GM21447 (cell line): Measurements from ENCODE around the gene PHACTR2.

ENCODE experiments used
- ATAC-seq: cut with Tn5 transposase; IDR thresholded peaks from one replicate; pipeline ENCODE4 v1.9.1; 2021; ENCODE audit not compliant: unreplicated experiment

The PHACTR2 gene

DNA sequence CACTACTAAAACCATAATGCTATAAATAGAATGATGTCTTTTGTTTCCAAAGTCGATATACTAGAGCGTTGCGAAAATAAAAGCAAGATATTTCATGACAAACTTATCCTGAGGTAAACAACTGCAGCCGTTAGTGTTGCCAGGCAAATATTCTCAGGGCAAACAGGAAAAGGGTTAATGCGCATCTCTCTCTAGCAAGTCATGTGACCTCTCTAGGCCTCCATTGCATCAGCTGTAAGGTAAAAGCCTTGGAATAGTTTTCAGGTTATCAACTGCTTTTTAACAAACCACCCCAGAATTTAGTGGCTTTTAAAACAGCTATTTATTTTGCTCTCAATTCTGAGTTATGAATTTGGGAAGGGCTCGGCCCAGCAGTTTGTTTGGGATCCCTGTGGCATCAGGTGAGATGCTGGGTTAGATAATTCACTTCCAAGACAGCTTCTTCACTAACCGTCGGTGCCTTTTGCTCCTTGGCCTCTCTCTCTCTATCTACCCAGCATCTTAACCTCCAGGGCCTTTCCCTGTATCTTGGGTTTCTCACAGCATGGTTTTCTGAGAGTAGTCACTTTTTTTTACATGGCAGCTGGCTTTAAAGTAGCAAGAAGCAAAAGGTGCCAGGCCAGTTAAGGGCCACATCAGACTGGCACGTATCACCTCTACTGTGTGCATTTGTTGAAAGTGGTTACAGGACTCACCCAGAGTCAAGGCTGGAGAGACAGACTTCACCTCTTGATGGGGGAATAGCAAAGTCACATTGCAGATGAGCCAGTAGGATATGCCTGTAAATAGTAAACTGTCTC is 126.2 kb downstream of the PHACTR2 start:
- no peak for ATAC-seq

DNA sequence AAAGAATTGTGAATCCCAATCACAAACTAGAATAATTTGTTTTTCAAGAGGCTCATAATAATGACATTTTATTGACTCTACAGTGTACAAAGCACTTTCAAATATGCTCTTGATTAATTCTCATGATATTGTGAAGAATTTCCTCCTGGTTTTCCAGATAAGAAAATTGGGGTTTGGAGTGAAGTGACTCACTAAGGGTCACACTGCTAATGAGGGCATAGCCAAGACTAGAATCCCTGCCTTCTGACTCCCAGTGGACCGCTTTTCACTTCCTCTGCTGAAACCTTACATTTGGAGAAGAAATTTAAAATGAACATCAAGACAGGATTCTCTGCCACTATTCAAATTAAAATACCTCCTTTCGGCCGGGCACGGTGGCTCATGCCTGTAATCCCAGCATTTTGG is 127.1 kb downstream of the PHACTR2 start:
- ATAC-seq = no peak

DNA sequence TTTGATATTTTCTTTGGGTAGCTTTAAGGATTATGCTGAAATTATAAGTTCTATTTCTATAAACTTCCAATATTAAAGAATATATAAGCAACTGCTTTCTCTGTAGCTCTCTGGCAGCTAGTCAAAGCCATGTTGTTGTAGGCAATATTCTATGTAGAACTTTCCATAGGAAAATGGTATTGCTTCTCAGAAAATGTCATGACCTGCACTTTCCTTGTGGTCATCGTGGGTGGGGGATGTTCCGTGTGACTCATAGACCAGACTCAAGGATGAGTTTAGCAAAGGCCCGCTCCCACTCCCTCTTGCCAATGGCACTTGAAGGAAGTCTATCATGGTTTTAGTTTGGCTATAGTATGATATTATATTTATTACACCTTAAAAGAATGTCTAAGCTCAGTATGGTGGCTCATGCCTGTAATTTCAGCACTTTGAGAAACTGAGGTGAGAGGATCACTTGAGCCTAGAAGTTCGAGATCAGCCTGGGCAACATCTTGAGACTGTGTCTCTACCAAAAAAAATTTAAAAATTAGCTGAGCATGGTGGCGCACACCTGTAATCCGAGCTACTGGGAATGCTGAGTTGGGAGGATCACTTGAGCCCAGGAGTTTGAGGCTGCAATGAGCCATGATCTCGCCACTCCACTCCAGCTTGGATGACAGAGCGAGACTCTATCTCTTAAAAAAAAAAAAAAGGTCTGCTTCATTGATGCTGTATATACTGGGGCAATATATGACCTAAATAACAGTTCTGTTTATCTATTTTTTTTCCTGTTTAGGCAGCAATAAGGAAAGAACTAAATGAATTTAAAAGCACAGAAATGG is 128.7 kb downstream of the PHACTR2 start:
- no peak for ATAC-seq

DNA sequence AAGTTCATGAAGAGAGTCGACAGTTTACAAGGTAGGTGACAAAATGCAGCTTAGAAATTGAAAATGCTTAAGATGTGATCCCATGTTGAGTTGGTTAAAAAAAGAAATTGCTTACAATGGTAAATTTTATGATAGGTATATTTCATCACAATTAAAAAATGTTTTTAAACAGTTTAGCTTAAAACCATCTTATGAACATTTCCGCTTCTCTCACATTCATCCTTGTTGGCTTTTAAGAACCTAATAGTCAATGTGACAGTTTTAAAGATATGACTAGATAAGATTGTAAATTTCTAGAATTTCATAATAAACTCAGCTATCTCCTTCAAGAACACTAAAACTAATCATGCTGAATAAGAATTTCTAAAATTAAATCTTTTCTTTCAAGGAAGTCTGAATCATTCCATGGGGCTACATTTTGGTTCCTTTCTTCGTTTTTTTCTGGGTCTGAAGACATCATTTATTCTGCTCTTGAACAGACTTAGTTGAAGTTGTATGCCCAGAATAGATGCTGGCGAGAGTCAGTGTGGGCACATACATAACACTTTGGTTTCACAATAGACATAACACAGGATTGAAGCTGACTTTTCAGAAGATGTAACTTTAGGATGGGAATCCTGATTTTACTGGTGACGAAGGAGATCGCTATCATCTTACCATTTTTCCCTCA is 129.5 kb downstream of the PHACTR2 start:
- no peak for ATAC-seq

DNA sequence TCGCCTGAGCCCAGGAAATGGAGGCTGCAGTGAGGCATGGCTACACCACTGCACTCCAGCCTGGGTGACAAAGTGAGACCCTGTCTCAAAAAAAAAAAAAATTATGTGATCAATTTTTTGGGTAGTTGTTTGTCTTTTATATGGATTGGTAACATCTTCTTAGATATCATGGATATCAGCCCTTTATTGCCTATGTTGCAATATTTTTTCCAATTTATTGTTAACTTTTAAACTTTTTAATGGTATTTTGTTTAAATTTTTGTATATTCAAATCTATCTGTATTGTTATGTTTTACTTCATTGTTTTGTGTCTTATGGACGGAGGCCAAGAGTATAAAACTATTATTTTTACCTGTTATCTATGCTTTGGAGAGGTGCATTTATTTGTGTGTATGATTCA is 133.0 kb downstream of the PHACTR2 start:
- no peak for ATAC-seq

DNA sequence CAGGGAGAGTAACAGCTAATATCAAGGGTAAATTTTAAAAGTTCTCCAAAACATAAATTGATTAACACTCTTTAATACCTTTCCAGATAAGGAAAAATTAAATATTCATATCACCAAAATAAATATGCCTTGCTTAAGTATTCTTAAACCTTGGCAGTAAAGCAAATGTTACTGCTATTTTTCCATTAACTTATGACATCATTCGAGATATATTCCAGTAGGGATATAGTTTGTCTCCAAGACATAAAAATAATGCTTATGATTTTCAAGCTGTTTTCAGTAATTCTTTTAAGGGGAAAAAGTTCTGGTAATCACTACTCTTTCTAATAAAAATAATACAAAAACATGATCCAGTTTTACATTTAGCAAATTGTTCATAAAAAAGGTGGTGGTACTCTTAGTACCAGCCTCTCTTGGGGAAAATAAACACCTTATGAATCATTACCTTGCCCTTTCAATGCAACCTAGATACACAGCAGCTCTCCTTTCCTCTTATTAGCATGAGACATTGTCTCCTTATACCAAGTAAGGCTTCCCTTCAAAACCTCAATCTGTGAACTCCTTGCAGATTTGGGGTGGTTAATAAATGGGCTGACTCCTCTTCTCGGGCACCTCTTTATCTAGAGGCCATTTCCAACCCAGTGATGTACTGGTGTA is 133.9 kb downstream of the PHACTR2 start:
- no peak for ATAC-seq

DNA sequence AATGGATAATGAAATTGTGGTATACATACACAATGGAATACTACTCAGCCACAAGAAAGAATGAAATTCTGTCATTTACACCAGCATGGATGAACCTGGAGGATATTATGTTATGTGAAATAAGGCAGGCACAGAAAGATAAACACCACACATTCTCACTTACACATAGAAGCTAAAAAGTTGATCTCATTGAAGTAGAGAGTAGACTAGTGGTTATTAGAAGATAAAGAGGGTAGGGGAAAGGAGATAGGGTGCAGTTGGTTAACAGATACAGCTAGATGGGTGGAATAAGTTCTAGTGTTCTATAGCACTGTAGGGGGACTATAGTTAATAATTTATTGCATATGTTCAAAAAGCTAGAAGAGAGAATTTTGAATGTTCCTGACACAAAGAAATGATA is 139.9 kb downstream of the PHACTR2 start:
- ATAC-seq = no peak

DNA sequence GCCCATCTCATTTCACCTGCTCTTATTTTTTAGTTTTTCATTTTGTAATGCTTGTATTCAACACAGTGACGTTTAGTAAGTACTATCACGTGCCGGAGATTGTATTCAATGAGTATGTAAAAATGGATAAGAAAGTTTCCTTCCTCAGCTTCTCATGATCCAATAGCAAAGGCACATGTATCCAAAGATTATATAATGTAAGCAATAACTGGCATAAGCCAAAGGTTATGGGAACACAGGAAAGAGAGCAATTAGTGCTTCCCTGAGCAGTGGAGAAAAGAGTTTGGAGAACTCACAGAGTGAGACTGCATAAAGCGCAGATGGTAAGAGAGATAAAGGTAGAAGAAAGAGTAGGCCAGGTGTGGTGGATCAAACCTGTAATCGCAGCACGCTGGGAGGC is 143.6 kb downstream of the PHACTR2 start:
- no peak for ATAC-seq

DNA sequence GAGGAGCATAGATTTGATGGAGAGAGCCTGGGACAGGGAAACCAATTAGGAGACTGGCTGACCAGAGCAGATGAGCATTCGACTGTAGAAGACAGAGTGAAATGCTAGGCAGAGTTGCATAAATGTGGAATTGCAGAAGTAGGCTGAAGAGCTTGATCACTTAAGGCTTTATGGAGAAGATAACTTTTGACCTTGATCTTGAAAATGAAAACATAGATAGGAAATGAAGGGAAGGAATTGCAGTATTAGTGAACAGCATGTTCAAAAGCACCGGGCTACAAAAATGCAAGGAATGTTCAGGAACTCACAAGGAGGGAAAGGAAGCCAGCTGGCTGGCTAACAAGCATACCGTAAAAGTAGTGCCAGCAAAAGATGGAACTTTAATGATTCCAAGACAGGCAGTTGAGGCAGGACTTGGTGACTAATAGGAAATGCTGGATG is 144.8 kb downstream of the PHACTR2 start:
- no peak for ATAC-seq

DNA sequence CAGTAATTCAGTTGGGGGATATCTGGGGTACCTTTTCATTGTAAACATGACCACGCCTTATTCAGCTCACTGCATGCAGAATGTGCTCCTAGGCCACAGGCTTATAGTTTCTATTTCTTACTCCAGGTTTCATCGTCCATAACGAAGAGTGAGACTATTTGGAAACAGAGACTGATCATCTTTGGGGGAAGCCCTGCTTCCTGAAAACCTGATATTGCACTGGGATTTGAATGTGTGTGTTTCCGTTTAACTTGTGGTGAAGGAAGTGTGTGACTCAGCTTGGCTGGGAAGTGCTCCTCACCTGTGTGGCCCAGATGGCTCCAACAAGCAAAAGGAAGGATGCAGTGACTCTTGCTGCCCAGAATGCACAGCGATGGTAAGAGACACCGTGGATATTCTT is 145.8 kb downstream of the PHACTR2 start:
- no peak for ATAC-seq

DNA sequence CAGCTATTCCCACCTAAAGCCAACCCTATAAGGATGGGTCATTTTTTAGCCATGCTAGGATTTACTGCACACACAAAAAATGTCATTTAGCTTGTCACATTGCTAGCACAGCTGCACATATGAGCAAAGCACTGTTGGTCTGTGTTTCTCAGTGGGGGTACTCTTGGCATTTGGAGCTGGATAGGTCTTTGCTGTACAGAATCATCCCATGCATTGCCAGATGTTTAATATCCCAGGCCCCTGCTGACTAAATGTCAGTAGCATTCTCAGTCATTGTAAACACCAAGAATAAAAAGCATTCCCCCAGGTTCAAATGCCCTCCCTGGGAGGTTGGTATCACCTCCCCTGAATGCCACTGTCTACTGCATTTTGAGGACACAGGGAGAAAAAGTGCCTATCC is 150.8 kb downstream of the PHACTR2 start:
- ATAC-seq = no peak

DNA sequence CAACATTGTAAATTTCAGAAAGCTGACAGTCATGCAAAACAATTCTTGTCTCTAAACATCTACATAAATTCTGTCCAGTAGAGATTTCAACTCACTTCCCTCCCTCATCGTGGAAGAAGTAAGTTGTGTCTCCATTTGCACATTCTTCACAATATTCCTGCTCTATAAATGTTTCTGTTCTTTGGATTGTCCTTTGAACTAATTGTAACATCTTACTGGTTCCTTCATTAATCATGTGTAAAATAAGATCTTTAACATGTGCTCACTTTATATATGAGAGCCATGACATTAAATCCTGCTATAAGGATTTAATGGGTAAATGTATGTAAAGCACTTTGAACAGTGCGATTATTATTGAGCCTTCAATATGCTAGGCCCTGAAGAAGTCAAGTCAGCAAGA is 158.4 kb downstream of the PHACTR2 start:
- ATAC-seq = no peak

DNA sequence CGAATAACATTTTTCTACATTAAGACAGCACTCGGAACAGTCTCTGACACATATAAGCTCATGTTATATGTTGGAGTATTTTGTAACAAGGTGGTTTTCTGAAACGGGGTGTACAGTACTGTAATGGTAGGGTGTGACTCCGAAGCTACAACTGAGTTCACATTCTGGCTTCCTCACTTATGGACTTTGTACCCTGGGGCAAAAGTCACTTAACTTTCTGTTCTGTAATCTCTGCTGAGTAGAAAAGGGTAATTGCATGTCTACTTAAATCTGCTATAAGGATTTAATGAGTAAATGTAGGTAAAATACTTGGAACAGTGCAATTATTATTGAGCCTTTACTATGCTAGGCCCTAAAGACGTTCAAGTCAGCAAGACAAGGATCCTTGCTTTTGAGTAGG is 160.6 kb downstream of the PHACTR2 start:
- ATAC-seq = no peak

DNA sequence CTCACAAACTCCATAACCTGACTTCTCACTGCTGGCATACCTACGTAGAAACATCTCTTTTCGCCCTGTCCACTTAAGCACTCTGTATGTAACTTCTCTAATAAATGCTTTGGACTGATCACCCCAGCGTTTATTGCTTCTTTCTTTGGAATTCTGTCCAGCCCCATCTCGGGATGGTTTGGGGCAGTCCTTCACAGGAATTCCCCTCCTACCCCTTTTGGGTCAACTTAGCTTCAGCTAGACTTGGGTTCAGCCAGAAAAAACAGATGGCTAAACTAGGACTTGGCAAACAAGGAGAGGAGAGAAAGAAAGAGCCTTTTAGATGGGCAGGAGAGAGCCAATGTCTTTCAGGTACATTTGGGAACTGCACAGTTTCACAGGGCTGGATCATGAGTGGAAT is 161.4 kb downstream of the PHACTR2 start:
- no peak for ATAC-seq

DNA sequence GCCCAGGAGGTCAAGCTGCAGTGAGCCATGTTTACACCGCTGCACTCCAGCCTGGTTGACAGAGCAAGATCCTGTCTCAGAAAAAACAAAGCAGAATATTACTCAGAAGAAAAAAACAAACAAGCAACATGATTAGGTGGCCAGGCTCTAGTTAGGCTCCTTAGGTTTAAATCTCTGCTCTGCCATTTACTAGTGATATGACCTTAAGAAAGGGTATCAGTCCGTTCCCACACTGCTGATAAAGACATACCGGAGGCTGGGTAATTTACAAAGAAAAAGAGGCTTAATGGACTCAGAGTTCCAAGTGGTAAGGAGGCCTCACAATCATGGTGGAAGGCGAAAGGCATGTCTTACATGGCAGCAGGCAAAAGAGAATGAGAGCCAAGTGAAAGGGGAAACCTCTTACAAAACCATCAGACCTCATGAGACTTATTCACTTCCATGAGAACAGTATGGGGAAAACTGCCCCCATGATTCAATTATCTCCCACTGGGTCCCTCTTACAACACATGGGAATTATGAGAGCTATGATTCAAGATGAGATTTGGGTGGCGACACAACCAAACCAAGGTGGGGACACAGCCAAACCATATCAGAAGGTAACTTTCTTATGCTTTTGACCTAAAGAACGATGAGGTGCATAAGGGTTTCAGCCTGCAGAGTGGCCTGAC is 163.0 kb downstream of the PHACTR2 start:
- ATAC-seq = no peak

DNA sequence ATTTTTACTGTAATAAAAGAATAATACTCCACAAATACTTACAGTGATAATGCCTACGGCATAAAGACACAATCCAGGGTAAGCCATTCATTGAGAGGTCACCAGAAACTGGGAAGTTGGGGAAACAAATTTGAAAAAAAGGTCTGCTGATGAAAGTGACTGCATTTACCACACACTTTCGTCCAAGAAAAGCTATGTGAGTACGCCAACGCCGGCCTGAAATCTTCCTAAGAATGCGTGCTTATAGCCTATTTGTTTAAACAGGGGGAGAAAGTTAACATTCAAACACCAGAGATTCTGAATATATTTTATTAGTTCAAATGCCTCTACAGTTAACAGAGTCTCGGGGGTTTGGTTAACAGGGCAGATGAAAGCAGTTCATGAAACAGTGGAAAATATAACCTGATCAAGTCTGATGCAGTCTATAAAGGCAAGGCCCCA is 164.7 kb downstream of the PHACTR2 start:
- ATAC-seq = peak; percentile 12

DNA sequence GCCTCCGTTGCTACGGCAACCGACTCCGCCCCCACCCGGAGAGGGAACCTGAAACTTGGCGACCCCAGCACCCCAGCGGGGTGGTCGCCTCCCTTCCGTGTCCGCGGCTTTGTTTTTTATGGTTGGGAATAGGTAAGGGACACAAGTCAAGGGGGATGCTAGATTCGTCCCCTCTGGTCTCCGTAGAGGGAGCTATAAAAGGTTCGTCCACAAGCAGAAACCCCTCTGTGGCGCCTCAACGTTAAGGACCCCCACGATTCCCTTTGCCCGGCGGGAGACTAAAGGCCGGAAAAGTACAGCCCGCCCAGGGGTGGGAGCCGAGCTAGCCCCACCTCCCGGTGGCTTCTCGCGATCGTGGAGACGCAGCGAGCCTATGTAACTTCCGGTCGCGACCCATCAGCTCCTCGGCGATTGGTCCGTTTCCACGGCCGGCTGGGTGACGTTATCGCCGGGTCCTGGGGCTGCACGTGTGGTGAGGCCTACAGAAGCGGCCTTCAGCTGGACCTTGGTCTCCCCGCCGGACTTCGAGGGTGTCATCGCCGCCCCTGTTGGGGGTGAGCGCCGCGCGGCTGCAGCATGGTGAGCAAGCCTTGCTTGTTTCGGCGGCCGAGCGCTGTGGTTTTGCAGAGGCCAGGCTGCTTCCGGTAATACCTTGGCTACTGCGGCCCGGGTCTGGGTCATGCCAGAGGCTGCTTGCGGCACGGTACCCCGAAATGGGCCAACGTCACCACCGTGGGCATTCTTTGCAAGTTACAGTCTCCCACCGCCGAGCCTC is 165.3 kb downstream of the PHACTR2 start, which contains the start of gene LTV1:
LTV1 (plus strand) TSS at position 437 of the 775 bp plus-strand sequence; CDS start at position 577, 140 bp downstream.
- peak; percentile 99 for ATAC-seq

DNA sequence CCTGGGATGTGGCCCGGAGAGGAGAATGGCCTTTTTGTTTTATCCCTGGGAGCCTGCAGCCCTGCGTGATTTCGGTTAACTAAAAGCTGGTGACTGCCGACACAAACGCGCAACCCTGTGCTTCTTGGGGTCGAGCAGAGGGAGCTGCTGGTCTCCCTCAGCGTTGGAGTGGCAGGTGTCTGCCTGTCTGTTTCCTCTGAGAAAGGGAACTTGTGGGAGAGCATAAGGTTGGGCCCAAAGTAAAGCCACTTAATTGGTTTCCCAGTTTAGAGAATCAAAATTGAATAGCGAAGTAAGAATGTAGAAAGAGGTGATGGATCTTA is 165.9 kb downstream of the PHACTR2 start:
- ATAC-seq = peak; percentile 7

DNA sequence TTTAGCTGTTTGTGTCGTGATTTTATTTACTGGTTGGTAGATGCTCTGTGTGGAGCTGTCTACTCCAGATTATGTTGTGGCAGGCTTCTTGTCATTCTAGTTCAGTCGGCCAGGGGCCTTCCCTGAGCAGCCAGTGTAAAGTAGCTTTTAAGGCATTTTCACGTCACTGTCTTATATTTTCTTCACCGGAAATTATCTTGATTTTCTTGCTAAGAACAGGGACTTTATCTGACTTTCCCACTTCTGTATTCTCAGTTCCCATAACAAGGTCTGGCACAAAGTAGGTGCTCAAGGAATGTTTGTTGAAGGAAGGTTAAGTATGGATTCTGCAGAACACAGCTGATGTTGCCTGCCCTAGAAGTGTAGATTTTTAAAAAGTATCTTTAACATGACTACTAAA is 166.2 kb downstream of the PHACTR2 start:
- ATAC-seq = no peak

DNA sequence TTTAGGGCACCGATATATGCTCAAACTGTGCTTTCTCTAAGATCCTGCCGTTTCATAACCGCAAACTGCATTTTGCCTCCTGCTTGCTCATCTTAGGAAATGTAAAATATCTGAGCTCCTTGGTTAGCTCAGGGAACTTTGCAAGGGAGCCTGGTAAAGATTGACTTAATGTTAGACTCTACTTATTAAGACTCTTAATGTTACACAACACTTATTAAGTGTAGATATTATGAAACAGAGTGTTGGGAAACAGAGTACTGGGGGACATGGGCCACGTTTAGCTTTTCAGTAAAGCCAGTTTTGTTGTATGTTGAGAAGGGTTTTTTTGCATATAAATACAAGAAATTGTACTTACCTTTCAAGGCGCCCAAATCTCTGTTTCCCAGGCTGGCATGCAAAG is 167.3 kb downstream of the PHACTR2 start:
- ATAC-seq = no peak
